ENCODE results near the gene CAST.

GRCh38 chr5:96720408-96720807 is 58.2 kb downstream of the CAST start:
- TF ChIP-seq CTCF (IDR thresholded peaks at IDR 0.05) (no peak), POLR2A (IDR thresholded peaks at IDR 0.05) (no peak), POLR2AphosphoS5 (IDR thresholded peaks at IDR 0.05) (no peak), EP300 (IDR thresholded peaks at IDR 0.05) (no peak)
